Adrenal gland (tissue), 12 donors: ENCODE results near the gene NR2E3. TPM values are rescaled to one million over a fixed set of nuclear protein-coding genes. Genes with fewer than 3 reads are reported as not detected.

ENCODE experiments used
- DNase-seq, 7 donors: peaks; one replicate each; pipeline ENCODE4 v3.0.0-alpha.2; 2019 to 2020
- H3K27ac ChIP-seq, 5 donors: fragments of 200-600 bp; sonication (generic) in 4 of 5; 1 replicate in 3 of 5; 2 replicates in 2 of 5; pipeline versions ENCODE4 v1.5.1 to v1.8.0; 2016 to 2020; ENCODE audit warnings: mild to moderate bottlenecking in 1 of 5
- H3K27me3 ChIP-seq: fragments of 200-600 bp; 2 replicates; pipeline ENCODE4 v1.8.0; 2021
- H3K36me3 ChIP-seq, 2 donors: fragments of 200-600 bp; replicated peaks in 1 of 2; 1 replicate in 1 of 2; 2 replicates in 1 of 2; pipeline versions ENCODE4 v1.5.1 to v1.8.0; 2018 to 2022
- H3K4me1 ChIP-seq, 2 donors: fragments of 200-600 bp; replicated peaks in 1 of 2; 1 replicate in 1 of 2; 2 replicates in 1 of 2; pipeline versions ENCODE4 v1.5.1 to v1.8.0; 2018 to 2021
- H3K4me3 ChIP-seq, 4 donors: fragments of 200-600 bp; sonication (generic) in 3 of 4; one replicate each; pipeline ENCODE4 v1.5.1; 2016 to 2018
- H3K9me3 ChIP-seq, 3 donors: fragments of 200-600 bp; sonication (generic) in 1 of 3; replicated peaks in 1 of 3; 1 replicate in 2 of 3; 2 replicates in 1 of 3; pipeline versions ENCODE4 v1.5.1 to v1.8.0; 2016 to 2021
- POLR2A ChIP-seq, 2 donors: fragments of 450-650 bp; IDR thresholded peaks; one replicate each; pipeline ENCODE4 v1.6.1; 2017; ENCODE audit warnings: antibody characterized with exemption in 2 of 2, mild to moderate bottlenecking in 2 of 2, moderate library complexity in 1 of 2
- WGBS, 4 donors: extraction: QIAGEN DNeasy Blood & Tissue Kit in 2 of 4; methylation state at CpG; one replicate each; pipeline versions ENCODE4 v1.1.5 to v1.1.7; 2013 to 2017; 5-methylcytosine and 5-hydroxymethylcytosine counted together
- intact Hi-C, 2 donors: fragments of 100-400 bp; cut with DNase I; formaldehyde crosslinking; loops; one replicate each; pipeline versions ENCODE4 v1.14.1 to v1.15.0; 2022 to 2023
- polyA plus RNA-seq, 3 donors: library from polyadenylated mRNA; stranded (reverse); fragments of 200-250 nt in 2 of 3; fragments of 350-450 nt in 1 of 3; fragmentation: Illumina TruSeq in 1 of 3; extraction: RNeasy Lipid Tissue Mini Kit (QIAGEN cat#74804) in 1 of 3; gene quantifications; one replicate each; pipeline ENCODE4 v1.2.3, GENCODE V29; 2013 to 2014
- total RNA-seq, 9 donors: library from RNA; depleted of rRNA in 4 of 9; stranded (reverse); fragments of >200 nt in 4 of 9; fragments of 120-200 nt in 1 of 9; fragmentation: NEBNext Ultra II Directional in 1 of 9; extraction: Animal tissue kit (Norgen Biotek cat#: 25700) in 1 of 9; gene quantifications; one replicate each; pipeline versions ENCODE4 v1.1.0 to v1.2.4, GENCODE V29; 2013 to 2023
- TF ChIP-seq, protein P1 (sequence below), 6 experiments: fragments of 450-650 bp in 4 of 6; fragments of 200-600 bp in 2 of 6; sonication (generic) in 1 of 6; IDR thresholded peaks; 1 replicate in 5 of 6; 2 replicates in 1 of 6; pipeline versions ENCODE4 v1.5.1 to v1.8.0; 2016 to 2021; ENCODE audit warnings: antibody characterized with exemption in 6 of 6, mild to moderate bottlenecking in 2 of 6, moderate library complexity in 1 of 6
- donor health status: healthy with polysubstance abuse.
- donor health status: Bipolar disorder and iron deficiency.
- donor health status: DM: yes; HTN: yes; CAD: no.
- donor health status: DM: no; HTN: no; CAD: no.
- donor health status: DM: no; HTN: no; CAD: no.
- donor health status: DM: yes; HTN: yes; CAD: no.

Gene NR2E3
- total and polyA plus RNA-seq, 12 donors: 0.11 to 1.4 (median 0.41) TPM; not detected in 2

- intact Hi-C loops: loop anchor here in 1 of 2 donors (10.0 kb wide), 1 partner anchor 381 kb away; no protein-coding TSS in a partner anchor
- no peaks in the 10 kb centered on the region for H3K9me3 ChIP-seq
- no peak for DNase-seq
- H3K27me3 ChIP-seq: no peaks in the 10 kb centered on the region
- 49 to 71% (median 65%) methylated on average over 1 of the region's 1 CpG for WGBS, 4 donors
- no peaks in the 10 kb centered on the region for H3K36me3 ChIP-seq
- H3K27ac ChIP-seq: no peak overlapping the region
- no peak overlapping the region for H3K4me3 ChIP-seq
- no peaks in the 10 kb centered on the region for H3K4me1 ChIP-seq
- TF ChIP-seq, protein P1, sequence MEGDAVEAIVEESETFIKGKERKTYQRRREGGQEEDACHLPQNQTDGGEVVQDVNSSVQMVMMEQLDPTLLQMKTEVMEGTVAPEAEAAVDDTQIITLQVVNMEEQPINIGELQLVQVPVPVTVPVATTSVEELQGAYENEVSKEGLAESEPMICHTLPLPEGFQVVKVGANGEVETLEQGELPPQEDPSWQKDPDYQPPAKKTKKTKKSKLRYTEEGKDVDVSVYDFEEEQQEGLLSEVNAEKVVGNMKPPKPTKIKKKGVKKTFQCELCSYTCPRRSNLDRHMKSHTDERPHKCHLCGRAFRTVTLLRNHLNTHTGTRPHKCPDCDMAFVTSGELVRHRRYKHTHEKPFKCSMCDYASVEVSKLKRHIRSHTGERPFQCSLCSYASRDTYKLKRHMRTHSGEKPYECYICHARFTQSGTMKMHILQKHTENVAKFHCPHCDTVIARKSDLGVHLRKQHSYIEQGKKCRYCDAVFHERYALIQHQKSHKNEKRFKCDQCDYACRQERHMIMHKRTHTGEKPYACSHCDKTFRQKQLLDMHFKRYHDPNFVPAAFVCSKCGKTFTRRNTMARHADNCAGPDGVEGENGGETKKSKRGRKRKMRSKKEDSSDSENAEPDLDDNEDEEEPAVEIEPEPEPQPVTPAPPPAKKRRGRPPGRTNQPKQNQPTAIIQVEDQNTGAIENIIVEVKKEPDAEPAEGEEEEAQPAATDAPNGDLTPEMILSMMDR (IDR thresholded peaks at IDR 0.05): no peak
- TF ChIP-seq POLR2A (IDR thresholded peaks at IDR 0.05): no peak
Observed at GRCh38 chr15:71773206-71773859, 37.0 kb upstream of the NR2E3 start.

- no peak for DNase-seq
- no peaks in the 10 kb centered on the region for H3K27me3 ChIP-seq
- H3K9me3 ChIP-seq: no peaks in the 10 kb centered on the region
- H3K27ac ChIP-seq: no peak overlapping the region
- peaks cover 0 to 11% of the 10 kb centered on the region in 2 donors for H3K4me1 ChIP-seq
- TF ChIP-seq, protein P1 (IDR thresholded peaks at IDR 0.05): no peak
- TF ChIP-seq POLR2A (IDR thresholded peaks at IDR 0.05): no peak
- intact Hi-C loops: loop anchor here in 1 of 2 donors (10.0 kb wide), 1 partner anchor 379 kb away; no protein-coding TSS in a partner anchor
- no peaks in the 10 kb centered on the region for H3K36me3 ChIP-seq
- H3K4me3 ChIP-seq: no peak overlapping the region
Observed at GRCh38 chr15:71775856-71776255, 34.5 kb upstream of the NR2E3 start.

DNA sequence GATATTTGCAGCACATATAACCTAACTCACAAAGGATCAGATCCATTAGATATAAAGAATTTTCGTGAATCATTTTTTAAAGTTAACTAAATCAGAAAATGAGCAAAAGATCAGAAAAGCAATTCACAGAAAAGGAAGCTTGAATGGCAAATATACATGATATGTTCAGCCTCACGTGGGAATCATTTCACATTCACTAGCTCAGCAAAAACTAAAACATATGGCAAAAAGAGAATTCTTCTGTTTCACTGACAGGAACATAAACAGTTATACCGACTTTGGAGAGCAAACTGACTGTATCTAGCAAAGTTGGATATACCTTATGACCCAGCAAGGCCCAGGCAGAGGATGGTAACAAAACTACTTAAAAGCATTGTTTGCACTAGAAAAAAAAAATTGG is 34.0 kb upstream of the NR2E3 start:
- DNase-seq: no peak

GRCh38 chr15:71777216-71777943 is 33.0 kb upstream of the NR2E3 start:
- TF ChIP-seq, protein P1 (IDR thresholded peaks at IDR 0.05): no peak
- no peak for TF ChIP-seq POLR2A (IDR thresholded peaks at IDR 0.05)
- Histone ChIP-seq H3K27me3 (no peaks in the 10 kb centered on the region), H3K9me3 (no peaks in the 10 kb centered on the region), H3K27ac (no peak overlapping the region), H3K4me3 (no peak overlapping the region), H3K4me1 (peaks cover 0 to 12% of the 10 kb centered on the region in 2 donors), H3K36me3 (no peaks in the 10 kb centered on the region)
- intact Hi-C loops: loop anchor here in 1 of 2 donors (10.0 kb wide), 1 partner anchor 377 kb away; no protein-coding TSS in a partner anchor
- WGBS, 4 donors: 83 to 90% (median 88%) methylated on average over 7 to 16 of the region's 16 CpGs
- no peak for DNase-seq

More for the DNA sequence above, 34.0 kb upstream of the NR2E3 start:
- no peaks in the 10 kb centered on the region for H3K9me3 ChIP-seq
- H3K27me3 ChIP-seq: no peaks in the 10 kb centered on the region
- H3K27ac ChIP-seq: no peak overlapping the region
- WGBS, 4 donors: 75 to 86% (median 81%) methylated on average over 3 of the region's 3 CpGs
- TF ChIP-seq POLR2A (IDR thresholded peaks at IDR 0.05): no peak
- TF ChIP-seq, protein P1 (IDR thresholded peaks at IDR 0.05): no peak
- no peak overlapping the region for H3K4me3 ChIP-seq
- H3K4me1 ChIP-seq: peaks cover 0 to 12% of the 10 kb centered on the region in 2 donors
- intact Hi-C loops: loop anchor here in 1 of 2 donors (10.0 kb wide), 1 partner anchor 378 kb away; no protein-coding TSS in a partner anchor
- no peaks in the 10 kb centered on the region for H3K36me3 ChIP-seq
